Esophagus (tissue), 2 donors: ENCODE data around the gene PTCHD4. TPM values are rescaled to one million over a fixed set of nuclear protein-coding genes. Genes with fewer than 3 reads are reported as not detected.

ENCODE experiments used
- H3K27ac ChIP-seq, 2 donors: one replicate each; pipeline ENCODE4 v1.5.1; 2013; ENCODE audit warnings: low read depth in 2 of 2, mild to moderate bottlenecking in 2 of 2, inconsistent platforms in 1 of 2, low read length in 1 of 2, moderate library complexity in 1 of 2
- H3K27me3 ChIP-seq, 2 donors: one replicate each; pipeline ENCODE4 v1.6.1; 2013; ENCODE audit warnings: low read length in 2 of 2, control low read depth in 1 of 2, mild to moderate bottlenecking in 1 of 2; ENCODE audit not compliant: insufficient read depth in 2 of 2, control insufficient read depth in 1 of 2
- H3K36me3 ChIP-seq, 2 donors: one replicate each; pipeline ENCODE4 v1.6.1; 2013; ENCODE audit warnings: low read length in 1 of 2; ENCODE audit not compliant: control insufficient read depth in 2 of 2, insufficient read depth in 2 of 2
- H3K4me1 ChIP-seq, 2 donors: one replicate each; pipeline ENCODE4 v1.6.1; 2013; ENCODE audit warnings: low read length in 1 of 2; ENCODE audit not compliant: control insufficient read depth in 2 of 2, insufficient read depth in 2 of 2
- H3K4me3 ChIP-seq, 2 donors: one replicate each; pipeline ENCODE4 v1.5.1; 2013; ENCODE audit warnings: low read length in 2 of 2, mild to moderate bottlenecking in 2 of 2, low read depth in 1 of 2, moderate library complexity in 1 of 2
- H3K9me3 ChIP-seq, 2 donors: one replicate each; pipeline ENCODE4 v1.6.1; 2013; ENCODE audit warnings: mild to moderate bottlenecking in 2 of 2, low read depth in 1 of 2, low read length in 1 of 2, moderate library complexity in 1 of 2; ENCODE audit not compliant: control insufficient read depth in 2 of 2, insufficient read depth in 1 of 2
- WGBS, 2 donors: extraction: QIAGEN DNeasy Blood & Tissue Kit; methylation state at CpG; one replicate each; pipeline ENCODE4 v1.1.7; 2013; 5-methylcytosine and 5-hydroxymethylcytosine counted together
- polyA plus RNA-seq, 2 donors: library from polyadenylated mRNA; stranded (reverse); fragments of 200-250 nt; gene quantifications; one replicate each; pipeline ENCODE4 v1.2.3, GENCODE V29; 2013
- donor health status: healthy with polysubstance abuse.
- donor health status: Bipolar disorder and iron deficiency.

PTCHD4 gene
- polyA plus RNA-seq, 2 donors = 0.01 TPM; not detected in 1

GRCh38 chr6:48101290-48101689 is 9.7 kb downstream of the PTCHD4 start:
- Histone ChIP-seq H3K27ac (no peak overlapping the region), H3K9me3 (no peaks in the 10 kb centered on the region), H3K4me3 (no peak overlapping the region), H3K4me1 (no peaks in the 10 kb centered on the region), H3K27me3 (no peaks in the 10 kb centered on the region), H3K36me3 (no peaks in the 10 kb centered on the region)
- 53 to 76% methylated on average over 1 of the region's 1 CpG for WGBS, 2 donors

- Histone ChIP-seq H3K36me3 (no peaks in the 10 kb centered on the region), H3K27me3 (no peaks in the 10 kb centered on the region), H3K27ac (no peak overlapping the region), H3K9me3 (no peaks in the 10 kb centered on the region), H3K4me1 (no peaks in the 10 kb centered on the region), H3K4me3 (no peak overlapping the region)
- 67 to 80% methylated on average over 4 of the region's 4 CpGs for WGBS, 2 donors
Measured at GRCh38 chr6:48100588-48100895, 10.5 kb downstream of the PTCHD4 start.

GRCh38 chr6:48099713-48100587 is 11.0 kb downstream of the PTCHD4 start:
- no peaks in the 10 kb centered on the region for H3K9me3 ChIP-seq
- H3K36me3 ChIP-seq = no peaks in the 10 kb centered on the region
- no peak overlapping the region for H3K4me3 ChIP-seq
- 65 to 68% methylated on average over 3 of the region's 3 CpGs for WGBS, 2 donors
- no peak overlapping the region for H3K27ac ChIP-seq
- H3K4me1 ChIP-seq = no peaks in the 10 kb centered on the region
- H3K27me3 ChIP-seq = no peaks in the 10 kb centered on the region

GRCh38 chr6:48098923-48099322 is 12.1 kb downstream of the PTCHD4 start:
- Histone ChIP-seq H3K27ac (no peak overlapping the region), H3K9me3 (no peaks in the 10 kb centered on the region), H3K36me3 (no peaks in the 10 kb centered on the region), H3K27me3 (no peaks in the 10 kb centered on the region), H3K4me1 (no peaks in the 10 kb centered on the region), H3K4me3 (no peak overlapping the region)
- WGBS, 2 donors = 26 to 37% methylated on average over 3 of the region's 3 CpGs

GRCh38 chr6:48092550-48093217 is 18.3 kb downstream of the PTCHD4 start:
- H3K4me3 ChIP-seq = no peak overlapping the region
- H3K9me3 ChIP-seq = no peaks in the 10 kb centered on the region
- no peaks in the 10 kb centered on the region for H3K36me3 ChIP-seq
- H3K27me3 ChIP-seq = no peaks in the 10 kb centered on the region
- WGBS, 2 donors = 46% methylated on average over 3 of the region's 3 CpGs
- no peaks in the 10 kb centered on the region for H3K4me1 ChIP-seq
- H3K27ac ChIP-seq = no peak overlapping the region

- no peak overlapping the region for H3K4me3 ChIP-seq
- no peaks in the 10 kb centered on the region for H3K9me3 ChIP-seq
- 73 to 81% methylated on average over 4 of the region's 4 CpGs for WGBS, 2 donors
- H3K27ac ChIP-seq = no peak overlapping the region
- no peaks in the 10 kb centered on the region for H3K4me1 ChIP-seq
- no peaks in the 10 kb centered on the region for H3K36me3 ChIP-seq
- no peaks in the 10 kb centered on the region for H3K27me3 ChIP-seq
Measured at GRCh38 chr6:48090546-48090945, 20.5 kb downstream of the PTCHD4 start.

- Histone ChIP-seq H3K27me3 (no peaks in the 10 kb centered on the region), H3K27ac (no peak overlapping the region), H3K4me1 (no peaks in the 10 kb centered on the region), H3K4me3 (no peak overlapping the region), H3K9me3 (no peaks in the 10 kb centered on the region), H3K36me3 (no peaks in the 10 kb centered on the region)
- WGBS, 2 donors = 9 to 17% methylated on average over 1 of the region's 1 CpG
Measured at GRCh38 chr6:48087448-48087847, 23.5 kb downstream of the PTCHD4 start.

GRCh38 chr6:48086187-48086586 is 24.8 kb downstream of the PTCHD4 start:
- Histone ChIP-seq H3K27me3 (no peaks in the 10 kb centered on the region), H3K9me3 (no peaks in the 10 kb centered on the region), H3K4me1 (no peaks in the 10 kb centered on the region), H3K36me3 (no peaks in the 10 kb centered on the region), H3K4me3 (no peak overlapping the region), H3K27ac (no peak overlapping the region)
- 78 to 86% methylated on average over 1 of the region's 1 CpG for WGBS, 2 donors

GRCh38 chr6:48085131-48085741 is 25.8 kb downstream of the PTCHD4 start:
- Histone ChIP-seq H3K27me3 (no peaks in the 10 kb centered on the region), H3K4me3 (no peak overlapping the region), H3K27ac (no peak overlapping the region), H3K9me3 (no peaks in the 10 kb centered on the region), H3K36me3 (no peaks in the 10 kb centered on the region), H3K4me1 (no peaks in the 10 kb centered on the region)
